H1 (cell line): Measurements from ENCODE around the gene AFF1.

Source experiments
- CREB1 ChIP-seq: IDR thresholded peaks from 2 replicates; pipeline ENCODE4 v1.6.1; 2012; ENCODE audit warnings: inconsistent platforms
- CTCF ChIP-seq, 3 experiments: IDR thresholded peaks; 1 replicate in 2 of 3; 2 replicates in 1 of 3; pipeline versions ENCODE4 v1.5.1 to v1.6.1; 2011; ENCODE audit warnings: low read length in 3 of 3, mild to moderate bottlenecking in 3 of 3, inconsistent platforms in 2 of 3, low read depth in 1 of 3, moderate library complexity in 1 of 3; ENCODE audit not compliant: insufficient read depth in 1 of 3; ENCODE audit errors: control extremely low read depth in 1 of 3
- EZH2 ChIP-seq: fragments of 200-600 bp; sonication (generic); IDR thresholded peaks from 2 replicates; pipeline ENCODE4 v1.7.1; 2012; ENCODE audit warnings: low read depth, mild to moderate bottlenecking, moderate library complexity, low read length, inconsistent platforms; ENCODE audit not compliant: severe bottlenecking
- POLR2AphosphoS5 ChIP-seq: IDR thresholded peaks from 2 replicates; pipeline ENCODE4 v1.6.1; 2011; ENCODE audit warnings: low read depth, low read length
- SIN3A ChIP-seq, 2 experiments: IDR thresholded peaks in 1 of 2; conservative IDR thresholded peaks in 1 of 2; 2 replicates each; pipeline ENCODE4 v1.6.1; 2011 to 2012; ENCODE audit warnings: low read length in 2 of 2, improper control_type of control experiment in 1 of 2, low read depth in 1 of 2, mild to moderate bottlenecking in 1 of 2
- SRF ChIP-seq: IDR thresholded peaks from 2 replicates; pipeline ENCODE4 v1.6.1; 2011; ENCODE audit warnings: mild to moderate bottlenecking, low read depth, low read length, moderate library complexity

- TF ChIP-seq EZH2 (no peak), CREB1 (no peak), POLR2AphosphoS5 (no peak), SRF (no peak), SIN3A (conservative IDR thresholded peaks at IDR 0.05 in 1 of 2, IDR thresholded peaks at IDR 0.05 in 1 of 2; ENCODE audit: low read depth in 1 of 2, low read length in 2 of 2) (no peak), CTCF (IDR thresholded peaks at IDR 0.05; ENCODE audit: control extremely low read depth in 1 of 3, insufficient read depth in 1 of 3, low read depth in 1 of 3, low read length in 3 of 3) (no peak)
Measured at GRCh38 chr4:87117051-87117731, 182.4 kb downstream of the AFF1 start.
